Brain microvascular endothelial cell (primary cell): Measurements from ENCODE around the gene DERL3.

Experiments
- DNase-seq: peaks from one replicate; pipeline ENCODE4 v3.0.0-alpha.2; 2020
- H3K27ac ChIP-seq: fragments of 250-450 bp; sonication (Bioruptor Pico); 2 replicates; pipeline ENCODE4 v1.5.1; 2020; ENCODE audit warnings: mild to moderate bottlenecking, moderate library complexity
- H3K27me3 ChIP-seq: fragments of 250-450 bp; sonication (Bioruptor Pico); replicated peaks from 2 replicates; pipeline ENCODE4 v1.5.1; 2020; ENCODE audit warnings: mild to moderate bottlenecking
- H3K36me3 ChIP-seq: fragments of 250-450 bp; sonication (Bioruptor Pico); replicated peaks from 2 replicates; pipeline ENCODE4 v1.5.1; 2020; ENCODE audit warnings: mild to moderate bottlenecking
- H3K4me3 ChIP-seq: 2 replicates; pipeline ENCODE4 v1.5.1; 2011; ENCODE audit warnings: low read depth, mild to moderate bottlenecking, control low read depth, low read length, moderate library complexity
- in situ Hi-C: cut with HindIII; loops from 2 replicates; pipeline ENCODE4 v1.10.0; 2017; ENCODE audit warnings: low sequenced_read_pairs, low pct_ligation_motif_present
- TF ChIP-seq, protein P1 (sequence below): IDR thresholded peaks from 2 replicates; pipeline ENCODE4 v1.5.1; 2011; ENCODE audit warnings: low read depth, mild to moderate bottlenecking, moderate library complexity, low read length, control low read depth, inconsistent platforms; ENCODE audit errors: missing control alignments

DERL3 gene

DNA sequence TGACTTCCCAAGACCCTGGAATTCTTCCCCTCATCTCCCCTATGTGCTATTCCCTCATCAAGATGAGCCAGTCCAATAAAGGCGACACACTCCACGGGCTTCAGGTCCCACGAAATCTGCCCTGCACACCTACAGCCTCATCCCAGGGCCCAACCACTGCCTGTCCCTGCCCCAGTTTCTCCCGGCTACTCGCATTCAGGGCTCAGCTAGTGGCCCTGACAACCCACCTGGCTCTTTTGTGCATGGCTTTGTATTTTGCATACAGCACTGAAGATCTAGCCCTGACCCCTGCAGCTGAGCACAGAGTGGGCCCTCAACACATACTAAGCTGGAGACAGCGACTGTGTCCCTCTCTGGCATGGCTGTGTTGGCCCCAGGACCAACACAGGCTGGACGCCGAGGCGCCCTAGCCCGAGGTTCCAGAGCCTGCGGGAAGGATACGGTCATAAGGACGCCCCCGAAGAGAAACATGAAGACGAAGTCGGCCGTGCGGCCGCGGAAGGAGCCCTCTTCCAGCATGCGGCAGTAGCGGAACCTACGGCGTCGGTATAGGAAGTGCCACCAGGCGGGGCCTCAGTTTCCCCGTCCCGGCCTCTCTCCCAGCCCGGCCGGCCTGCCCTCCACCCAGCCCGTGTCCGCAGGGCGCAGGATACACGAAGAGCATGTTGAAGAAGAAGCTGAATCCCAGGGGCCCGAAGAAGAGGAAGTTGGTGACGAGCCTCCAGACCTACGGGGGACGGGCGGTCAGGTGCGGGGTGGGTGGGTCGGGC lies 710 bp downstream of the DERL3 start:
- Histone ChIP-seq H3K27me3 (no peaks in the 10 kb centered on the region), H3K36me3 (peaks cover 12% of the 10 kb centered on the region), H3K4me3 (peak overlapping the region; percentile 52), H3K27ac (no peak overlapping the region)
- in situ Hi-C loops: no loop called here
- no peak for DNase-seq
- TF ChIP-seq, protein P1, sequence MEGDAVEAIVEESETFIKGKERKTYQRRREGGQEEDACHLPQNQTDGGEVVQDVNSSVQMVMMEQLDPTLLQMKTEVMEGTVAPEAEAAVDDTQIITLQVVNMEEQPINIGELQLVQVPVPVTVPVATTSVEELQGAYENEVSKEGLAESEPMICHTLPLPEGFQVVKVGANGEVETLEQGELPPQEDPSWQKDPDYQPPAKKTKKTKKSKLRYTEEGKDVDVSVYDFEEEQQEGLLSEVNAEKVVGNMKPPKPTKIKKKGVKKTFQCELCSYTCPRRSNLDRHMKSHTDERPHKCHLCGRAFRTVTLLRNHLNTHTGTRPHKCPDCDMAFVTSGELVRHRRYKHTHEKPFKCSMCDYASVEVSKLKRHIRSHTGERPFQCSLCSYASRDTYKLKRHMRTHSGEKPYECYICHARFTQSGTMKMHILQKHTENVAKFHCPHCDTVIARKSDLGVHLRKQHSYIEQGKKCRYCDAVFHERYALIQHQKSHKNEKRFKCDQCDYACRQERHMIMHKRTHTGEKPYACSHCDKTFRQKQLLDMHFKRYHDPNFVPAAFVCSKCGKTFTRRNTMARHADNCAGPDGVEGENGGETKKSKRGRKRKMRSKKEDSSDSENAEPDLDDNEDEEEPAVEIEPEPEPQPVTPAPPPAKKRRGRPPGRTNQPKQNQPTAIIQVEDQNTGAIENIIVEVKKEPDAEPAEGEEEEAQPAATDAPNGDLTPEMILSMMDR: no peak

GRCh38 chr22:23837496-23837859 lies 1.3 kb downstream of the DERL3 start:
- TF ChIP-seq, protein P1: no peak
- DNase-seq: no peak
- in situ Hi-C loops: no loop called here
- H3K27ac ChIP-seq: no peak overlapping the region
- H3K27me3 ChIP-seq: no peaks in the 10 kb centered on the region
- H3K4me3 ChIP-seq: no peak overlapping the region
- H3K36me3 ChIP-seq: peaks cover 12% of the 10 kb centered on the region

DNA sequence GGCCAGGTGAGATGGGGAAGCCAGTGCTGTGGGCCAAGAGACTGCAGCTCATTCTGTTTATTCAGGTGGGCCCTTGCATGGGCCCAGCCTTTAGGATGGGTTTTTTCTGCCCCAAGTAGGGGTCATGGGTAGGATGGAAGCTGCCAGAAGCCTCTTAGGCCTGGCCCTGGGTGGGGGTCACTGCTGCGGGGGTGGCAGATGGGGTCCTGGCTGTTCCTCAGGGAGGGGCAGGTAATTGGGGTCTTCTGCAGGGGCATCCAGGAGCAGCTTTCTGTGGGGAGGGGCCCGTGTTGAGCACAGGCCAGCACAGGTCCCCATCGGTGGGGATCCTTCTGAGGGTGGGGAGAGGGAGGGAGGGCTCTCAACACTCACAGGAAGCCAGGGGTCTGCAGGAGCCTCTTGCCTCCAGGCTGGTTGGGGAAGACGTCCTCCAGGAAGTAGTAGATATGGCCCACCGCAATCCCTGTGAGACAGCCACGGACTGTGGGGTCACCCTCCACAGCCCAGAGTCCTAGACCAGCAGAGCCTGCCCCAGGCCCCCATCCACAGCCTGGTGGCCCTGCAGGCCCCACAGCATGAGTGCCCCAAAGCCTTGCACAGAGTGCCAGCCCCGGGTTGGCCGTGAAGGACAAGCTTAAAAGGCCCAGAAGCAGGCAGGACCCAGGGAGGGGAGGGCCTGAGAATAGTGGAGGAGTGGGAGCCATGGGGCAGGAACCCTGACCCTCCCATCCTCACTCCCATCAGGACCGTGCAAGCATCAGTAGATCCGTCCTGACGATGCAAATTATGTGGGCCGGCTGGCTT lies 1.9 kb downstream of the DERL3 start:
- Histone ChIP-seq H3K27me3 (no peaks in the 10 kb centered on the region), H3K27ac (no peak overlapping the region), H3K36me3 (peaks cover 13% of the 10 kb centered on the region), H3K4me3 (no peak overlapping the region)
- in situ Hi-C loops: no loop called here
- no peak for DNase-seq
- TF ChIP-seq, protein P1: no peak

GRCh38 chr22:23836281-23836680 lies 2.5 kb downstream of the DERL3 start:
- Histone ChIP-seq H3K4me3 (no peak overlapping the region), H3K27me3 (no peaks in the 10 kb centered on the region), H3K27ac (no peak overlapping the region), H3K36me3 (peaks cover 19% of the 10 kb centered on the region)
- DNase-seq: no peak
- TF ChIP-seq, protein P1: no peak
- in situ Hi-C loops: no loop called here

- in situ Hi-C loops: no loop called here
- no peak overlapping the region for H3K27ac ChIP-seq
- H3K4me3 ChIP-seq: no peak overlapping the region
- peaks cover 22% of the 10 kb centered on the region for H3K36me3 ChIP-seq
- no peak for DNase-seq
- no peaks in the 10 kb centered on the region for H3K27me3 ChIP-seq
- TF ChIP-seq, protein P1: no peak
Measured at GRCh38 chr22:23835484-23836144, 3.2 kb downstream of the DERL3 start.
